Osteoblast (primary cell): ENCODE results near the gene KCNH3. TPM values are rescaled to one million over a fixed set of nuclear protein-coding genes. Genes with fewer than 3 reads are reported as not detected.
A peak's percentile ranks its signal among the peaks of the same experiment; 100 is the strongest.

Source experiments
- DNase-seq: peaks from one replicate; pipeline ENCODE4 v3.0.0; 2011; ENCODE audit warnings: low spot score, mixed read lengths; ENCODE audit not compliant: insufficient read length; ENCODE audit errors: missing footprints
- H2AFZ ChIP-seq: 2 replicates; pipeline ENCODE4 v1.6.0; 2011; ENCODE audit warnings: mild to moderate bottlenecking, low read length
- H3K27ac ChIP-seq: 2 replicates; pipeline ENCODE4 v1.5.1; 2011; ENCODE audit warnings: mild to moderate bottlenecking, low read depth, low read length, moderate library complexity
- H3K27me3 ChIP-seq: 2 replicates; pipeline ENCODE4 v1.6.0; 2012; ENCODE audit warnings: mild to moderate bottlenecking, control low read depth, inconsistent platforms, low read length, moderate library complexity; ENCODE audit not compliant: insufficient read depth
- H3K36me3 ChIP-seq: 2 replicates; pipeline ENCODE4 v1.5.1; 2011; ENCODE audit warnings: mild to moderate bottlenecking, low read length, control low read depth, moderate library complexity; ENCODE audit not compliant: insufficient read depth
- H3K4me1 ChIP-seq: 2 replicates; pipeline ENCODE4 v1.5.1; 2011; ENCODE audit warnings: mild to moderate bottlenecking, low read length, control low read depth, moderate library complexity; ENCODE audit not compliant: insufficient read depth
- H3K4me2 ChIP-seq: 2 replicates; pipeline ENCODE4 v1.6.0; 2011; ENCODE audit warnings: mild to moderate bottlenecking, low read length; ENCODE audit not compliant: insufficient read depth
- H3K4me3 ChIP-seq: fragments of 200-600 bp; sonication (generic); 3 replicates; pipeline ENCODE4 v1.5.1; 2012; ENCODE audit warnings: mild to moderate bottlenecking, low read length, inconsistent platforms; ENCODE audit not compliant: insufficient read depth
- H3K79me2 ChIP-seq: 2 replicates; pipeline ENCODE4 v1.6.0; 2012; ENCODE audit warnings: mild to moderate bottlenecking, low read length, control low read depth, inconsistent platforms; ENCODE audit not compliant: insufficient read depth
- H3K9me3 ChIP-seq: 2 replicates; pipeline ENCODE4 v1.5.1; 2011; ENCODE audit warnings: low read depth, low read length, control low read depth
- H4K20me1 ChIP-seq: 2 replicates; pipeline ENCODE4 v1.6.0; 2012; ENCODE audit warnings: mild to moderate bottlenecking, low read length, control low read depth; ENCODE audit not compliant: insufficient read depth
- total RNA-seq: library from RNA; depleted of rRNA; stranded (reverse); fragments of >200 nt; gene quantifications from 2 replicates; pipeline ENCODE4 v1.2.3, GENCODE V29; 2012
- TF ChIP-seq, protein P1 (sequence below): IDR thresholded peaks from 2 replicates; pipeline ENCODE4 v1.5.1; 2011; ENCODE audit warnings: mild to moderate bottlenecking, low read depth, low read length, moderate library complexity; ENCODE audit errors: extremely low read depth

KCNH3 gene
- total RNA-seq, 1 donor: not detected

DNA sequence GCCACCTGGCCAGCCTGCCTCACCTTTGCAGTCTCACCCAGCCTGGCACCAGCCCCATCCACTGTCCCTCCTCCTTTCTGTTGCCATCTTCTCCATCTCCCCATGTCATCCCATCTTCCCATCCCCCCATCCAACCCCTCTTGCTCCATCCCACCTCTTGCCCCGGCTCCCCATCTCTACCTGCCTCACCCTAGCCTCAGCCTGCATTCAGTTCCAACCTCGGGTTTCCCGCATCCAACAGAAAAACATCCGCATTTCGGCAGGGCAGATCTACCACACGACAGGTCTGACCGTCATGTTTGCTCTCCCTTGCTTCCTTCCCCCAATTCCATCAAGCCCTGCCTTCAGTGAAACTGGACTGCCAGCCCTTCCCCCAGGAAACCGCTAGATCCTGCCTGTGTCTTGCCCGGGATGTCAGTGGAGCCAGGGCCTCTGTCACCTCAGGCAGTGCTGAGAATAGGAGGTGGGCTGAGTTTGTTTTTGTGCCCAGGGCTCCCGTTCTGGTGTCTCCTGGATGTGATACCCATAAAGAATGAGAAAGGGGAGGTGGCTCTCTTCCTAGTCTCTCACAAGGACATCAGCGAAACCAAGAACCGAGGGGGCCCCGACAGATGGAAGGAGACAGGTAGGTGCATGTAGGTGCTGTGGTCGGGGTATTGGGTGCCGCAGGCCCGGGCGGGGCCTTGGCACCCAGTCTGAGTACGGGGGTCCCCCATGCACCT, 2.5 kb downstream of the KCNH3 start:
- H3K36me3 ChIP-seq: no peaks in the 10 kb centered on the region
- peak; percentile 71 for DNase-seq
- no peak overlapping the region for H3K4me3 ChIP-seq
- peaks cover 61% of the 10 kb centered on the region for H3K27me3 ChIP-seq
- H3K79me2 ChIP-seq: no peaks in the 10 kb centered on the region
- no peak overlapping the region for H3K4me2 ChIP-seq
- H4K20me1 ChIP-seq: no peaks in the 10 kb centered on the region
- peaks cover 7% of the 10 kb centered on the region for H3K4me1 ChIP-seq
- H3K27ac ChIP-seq: no peak overlapping the region
- H2AFZ ChIP-seq: no peak overlapping the region
- TF ChIP-seq, protein P1, sequence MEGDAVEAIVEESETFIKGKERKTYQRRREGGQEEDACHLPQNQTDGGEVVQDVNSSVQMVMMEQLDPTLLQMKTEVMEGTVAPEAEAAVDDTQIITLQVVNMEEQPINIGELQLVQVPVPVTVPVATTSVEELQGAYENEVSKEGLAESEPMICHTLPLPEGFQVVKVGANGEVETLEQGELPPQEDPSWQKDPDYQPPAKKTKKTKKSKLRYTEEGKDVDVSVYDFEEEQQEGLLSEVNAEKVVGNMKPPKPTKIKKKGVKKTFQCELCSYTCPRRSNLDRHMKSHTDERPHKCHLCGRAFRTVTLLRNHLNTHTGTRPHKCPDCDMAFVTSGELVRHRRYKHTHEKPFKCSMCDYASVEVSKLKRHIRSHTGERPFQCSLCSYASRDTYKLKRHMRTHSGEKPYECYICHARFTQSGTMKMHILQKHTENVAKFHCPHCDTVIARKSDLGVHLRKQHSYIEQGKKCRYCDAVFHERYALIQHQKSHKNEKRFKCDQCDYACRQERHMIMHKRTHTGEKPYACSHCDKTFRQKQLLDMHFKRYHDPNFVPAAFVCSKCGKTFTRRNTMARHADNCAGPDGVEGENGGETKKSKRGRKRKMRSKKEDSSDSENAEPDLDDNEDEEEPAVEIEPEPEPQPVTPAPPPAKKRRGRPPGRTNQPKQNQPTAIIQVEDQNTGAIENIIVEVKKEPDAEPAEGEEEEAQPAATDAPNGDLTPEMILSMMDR: no peak
- H3K9me3 ChIP-seq: no peaks in the 10 kb centered on the region

- Histone ChIP-seq H4K20me1 (no peaks in the 10 kb centered on the region), H2AFZ (no peak overlapping the region), H3K27ac (no peak overlapping the region), H3K4me1 (peaks cover 7% of the 10 kb centered on the region), H3K4me2 (no peak overlapping the region), H3K9me3 (no peaks in the 10 kb centered on the region), H3K4me3 (no peak overlapping the region), H3K36me3 (no peaks in the 10 kb centered on the region), H3K27me3 (peaks cover 54% of the 10 kb centered on the region), H3K79me2 (no peaks in the 10 kb centered on the region)
- TF ChIP-seq, protein P1: no peak
- DNase-seq: peak; percentile 82
Observed at GRCh38 chr12:49541911-49542505, 3.2 kb downstream of the KCNH3 start.

DNA sequence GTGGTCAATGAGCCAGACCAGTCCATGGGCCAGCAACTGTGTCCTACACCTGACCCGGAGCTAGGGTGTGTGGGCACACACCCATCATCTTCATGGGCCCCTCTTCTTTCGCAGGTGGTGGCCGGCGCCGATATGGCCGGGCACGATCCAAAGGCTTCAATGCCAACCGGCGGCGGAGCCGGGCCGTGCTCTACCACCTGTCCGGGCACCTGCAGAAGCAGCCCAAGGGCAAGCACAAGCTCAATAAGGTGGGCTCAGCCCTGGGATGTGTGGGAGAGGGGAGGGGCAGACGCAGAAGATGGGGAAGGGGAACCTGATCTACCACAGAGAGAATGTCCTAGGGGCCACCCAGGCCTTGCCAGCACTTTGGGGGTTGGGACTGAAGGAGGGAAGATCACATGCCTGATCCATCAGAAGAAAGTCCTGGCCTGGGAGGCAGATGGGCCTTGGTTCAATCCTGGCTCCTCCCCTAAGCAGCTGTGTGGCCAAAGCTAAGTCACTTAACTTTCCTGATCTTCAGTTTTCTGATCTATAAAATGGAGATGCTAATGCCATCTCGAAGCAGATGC, 3.8 kb downstream of the KCNH3 start:
- peaks cover 53% of the 10 kb centered on the region for H3K27me3 ChIP-seq
- H3K27ac ChIP-seq: no peak overlapping the region
- H3K4me1 ChIP-seq: peaks cover 5% of the 10 kb centered on the region
- no peak overlapping the region for H3K4me3 ChIP-seq
- H3K79me2 ChIP-seq: no peaks in the 10 kb centered on the region
- no peak overlapping the region for H2AFZ ChIP-seq
- H3K9me3 ChIP-seq: no peaks in the 10 kb centered on the region
- peak; percentile 72 for DNase-seq
- no peaks in the 10 kb centered on the region for H3K36me3 ChIP-seq
- no peak overlapping the region for H3K4me2 ChIP-seq
- no peaks in the 10 kb centered on the region for H4K20me1 ChIP-seq
- TF ChIP-seq, protein P1: no peak
